ENCODE results near the gene PSME2. TPM values are rescaled to one million over a fixed set of nuclear protein-coding genes. Genes with fewer than 3 reads are reported as not detected.
A peak's percentile ranks its signal among the peaks of the same experiment; 100 is the strongest.

PSME2 gene
- total and polyA plus RNA-seq, 2 of the 13 experiments (the other 11 are each of a cell fraction or from before 2014, with no cell fraction given), result 332 to 716 TPM

DNA sequence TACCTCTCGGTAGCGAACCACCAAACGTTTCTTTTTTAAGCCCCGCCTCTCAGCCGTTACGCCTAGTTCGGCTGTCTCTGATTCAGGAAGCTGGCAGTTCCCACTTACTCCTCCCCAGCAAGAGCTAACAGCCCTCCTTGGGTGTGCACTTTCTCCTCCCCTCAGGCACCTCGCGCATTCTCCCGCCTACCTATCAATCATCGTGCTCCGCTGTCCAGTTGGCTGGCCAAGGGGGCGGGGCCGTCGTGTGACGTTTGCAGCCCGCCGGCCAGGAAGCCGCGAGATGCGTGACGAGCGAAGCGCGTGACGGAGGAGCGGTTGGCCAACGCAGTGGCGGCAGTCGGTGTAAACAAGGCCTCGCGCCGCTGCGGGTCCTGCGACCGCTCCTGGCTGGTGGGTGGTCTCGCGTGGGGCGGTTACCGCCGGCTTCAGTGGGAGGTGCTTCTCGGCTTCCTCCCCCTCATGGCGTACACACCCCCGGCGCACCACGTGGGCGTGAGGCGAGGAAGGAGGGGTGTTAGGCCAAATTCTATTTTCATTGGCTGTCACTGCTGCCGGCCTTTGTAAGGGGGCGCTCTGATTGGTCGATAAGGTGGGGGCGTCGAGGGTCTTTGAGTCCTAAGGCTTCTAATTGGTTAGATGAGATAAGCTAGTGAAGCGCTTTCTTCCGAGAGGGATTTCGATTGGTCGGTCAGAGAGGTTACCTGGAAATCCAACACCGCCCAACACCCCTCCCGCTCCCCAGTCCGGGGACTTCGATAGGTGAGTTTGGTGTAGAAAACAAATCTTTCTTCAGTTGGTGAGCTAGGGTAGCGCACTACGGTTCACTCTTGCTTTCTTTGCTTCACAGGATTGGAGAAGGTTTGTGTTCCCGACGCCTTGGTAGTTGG, 31.6 kb downstream of the PSME2 start, which contains the start of the genes DCAF11 and NRL (continued):
- TF ChIP-seq, protein P1, sequence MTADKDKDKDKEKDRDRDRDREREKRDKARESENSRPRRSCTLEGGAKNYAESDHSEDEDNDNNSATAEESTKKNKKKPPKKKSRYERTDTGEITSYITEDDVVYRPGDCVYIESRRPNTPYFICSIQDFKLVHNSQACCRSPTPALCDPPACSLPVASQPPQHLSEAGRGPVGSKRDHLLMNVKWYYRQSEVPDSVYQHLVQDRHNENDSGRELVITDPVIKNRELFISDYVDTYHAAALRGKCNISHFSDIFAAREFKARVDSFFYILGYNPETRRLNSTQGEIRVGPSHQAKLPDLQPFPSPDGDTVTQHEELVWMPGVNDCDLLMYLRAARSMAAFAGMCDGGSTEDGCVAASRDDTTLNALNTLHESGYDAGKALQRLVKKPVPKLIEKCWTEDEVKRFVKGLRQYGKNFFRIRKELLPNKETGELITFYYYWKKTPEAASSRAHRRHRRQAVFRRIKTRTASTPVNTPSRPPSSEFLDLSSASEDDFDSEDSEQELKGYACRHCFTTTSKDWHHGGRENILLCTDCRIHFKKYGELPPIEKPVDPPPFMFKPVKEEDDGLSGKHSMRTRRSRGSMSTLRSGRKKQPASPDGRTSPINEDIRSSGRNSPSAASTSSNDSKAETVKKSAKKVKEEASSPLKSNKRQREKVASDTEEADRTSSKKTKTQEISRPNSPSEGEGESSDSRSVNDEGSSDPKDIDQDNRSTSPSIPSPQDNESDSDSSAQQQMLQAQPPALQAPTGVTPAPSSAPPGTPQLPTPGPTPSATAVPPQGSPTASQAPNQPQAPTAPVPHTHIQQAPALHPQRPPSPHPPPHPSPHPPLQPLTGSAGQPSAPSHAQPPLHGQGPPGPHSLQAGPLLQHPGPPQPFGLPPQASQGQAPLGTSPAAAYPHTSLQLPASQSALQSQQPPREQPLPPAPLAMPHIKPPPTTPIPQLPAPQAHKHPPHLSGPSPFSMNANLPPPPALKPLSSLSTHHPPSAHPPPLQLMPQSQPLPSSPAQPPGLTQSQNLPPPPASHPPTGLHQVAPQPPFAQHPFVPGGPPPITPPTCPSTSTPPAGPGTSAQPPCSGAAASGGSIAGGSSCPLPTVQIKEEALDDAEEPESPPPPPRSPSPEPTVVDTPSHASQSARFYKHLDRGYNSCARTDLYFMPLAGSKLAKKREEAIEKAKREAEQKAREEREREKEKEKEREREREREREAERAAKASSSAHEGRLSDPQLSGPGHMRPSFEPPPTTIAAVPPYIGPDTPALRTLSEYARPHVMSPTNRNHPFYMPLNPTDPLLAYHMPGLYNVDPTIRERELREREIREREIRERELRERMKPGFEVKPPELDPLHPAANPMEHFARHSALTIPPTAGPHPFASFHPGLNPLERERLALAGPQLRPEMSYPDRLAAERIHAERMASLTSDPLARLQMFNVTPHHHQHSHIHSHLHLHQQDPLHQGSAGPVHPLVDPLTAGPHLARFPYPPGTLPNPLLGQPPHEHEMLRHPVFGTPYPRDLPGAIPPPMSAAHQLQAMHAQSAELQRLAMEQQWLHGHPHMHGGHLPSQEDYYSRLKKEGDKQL (CRISPR knock-in tag; IDR thresholded peaks at IDR 0.05; ENCODE audit: low read depth), result no peak; the same call in 1 of the 2 replicates
- TF ChIP-seq MED1 (CRISPR knock-in tag; IDR thresholded peaks at IDR 0.05) (peak; percentile 90), ZFAT (CRISPR knock-in tag; conservative IDR thresholded peaks at IDR 0.05) (no peak), SATB2 (CRISPR knock-in tag; IDR thresholded peaks at IDR 0.05) (peak; percentile 95), ZBTB3 (CRISPR knock-in tag; IDR thresholded peaks at IDR 0.05; ENCODE audit: borderline replicate concordance, low read depth) (peak; percentile 87; the same call in 1 of the 2 replicates), ZNF10 (CRISPR knock-in tag; IDR thresholded peaks at IDR 0.05; ENCODE audit: borderline replicate concordance, low read depth) (no peak), ZNF317 (CRISPR knock-in tag; IDR thresholded peaks at IDR 0.05) (peak; percentile 94), ADNP (CRISPR knock-in tag; IDR thresholded peaks at IDR 0.05) (no peak), SNAPC2 (CRISPR knock-in tag; IDR thresholded peaks at IDR 0.05) (peak; percentile 95), ETV6 (CRISPR knock-in tag; conservative IDR thresholded peaks at IDR 0.05) (peak; percentile 87), HOXD1 (CRISPR knock-in tag; IDR thresholded peaks at IDR 0.05) (peak; percentile 100), NFE2L1 (CRISPR knock-in tag; IDR thresholded peaks at IDR 0.05; ENCODE audit: borderline replicate concordance) (0 out of 2 replicates have a peak, but pooled peaks have one; percentile 47), FOXA1 (IDR thresholded peaks at IDR 0.05) (no peak), FOXA1 (CRISPR knock-in tag; IDR thresholded peaks at IDR 0.05) (peak; percentile 99), PAF1 (CRISPR knock-in tag; IDR thresholded peaks at IDR 0.05) (peak; percentile 76; the same call in 1 of the 2 replicates), FOXC1 (CRISPR knock-in tag; IDR thresholded peaks at IDR 0.05; ENCODE audit: borderline replicate concordance) (peak; percentile 85; the same call in 1 of the 2 replicates), HMGA1 (CRISPR knock-in tag; conservative IDR thresholded peaks at IDR 0.05) (no peak), ZNF101 (CRISPR knock-in tag; IDR thresholded peaks at IDR 0.05; ENCODE audit: borderline replicate concordance, low read depth) (no peak), ZNF678 (CRISPR knock-in tag; IDR thresholded peaks at IDR 0.05) (peak; percentile 91; the same call in 1 of the 2 replicates), CREM (IDR thresholded peaks at IDR 0.05) (peak; percentile 96), CREM (CRISPR knock-in tag; IDR thresholded peaks at IDR 0.05) (peak; percentile 91), PBX3 (CRISPR knock-in tag; IDR thresholded peaks at IDR 0.05; ENCODE audit: borderline replicate concordance) (peak; percentile 86; the same call in 1 of the 2 replicates), ZNF737 (CRISPR knock-in tag; IDR thresholded peaks at IDR 0.05; ENCODE audit: borderline replicate concordance) (no peak), U2AF2 (IDR thresholded peaks at IDR 0.05; ENCODE audit: low read depth, low read length) (no peak), ZNF333 (CRISPR knock-in tag; IDR thresholded peaks at IDR 0.05; ENCODE audit: borderline replicate concordance) (peak; percentile 96; the same call in 1 of the 2 replicates)
